Stomach (tissue), 9 donors: ENCODE data around the gene SOD2. TPM values are rescaled to one million over a fixed set of nuclear protein-coding genes. Genes with fewer than 3 reads are reported as not detected.
A peak's percentile ranks its signal among the peaks of the same experiment; 100 is the strongest.
"Not testable (repeated sequence)": the region's sequence is repeated elsewhere in the genome, so short reads cannot be mapped to it uniquely, and the experiment has no call there.

Experiments used
- DNase-seq, 2 donors: peaks; one replicate each; pipeline versions ENCODE4 v3.0.0 to v3.0.0-alpha.2; 2013 to 2019
- H3K27ac ChIP-seq, 5 donors: fragments of 200-600 bp in 4 of 5; sonication (generic) in 4 of 5; one replicate each; pipeline ENCODE4 v1.5.1; 2013 to 2019; ENCODE audit warnings: mild to moderate bottlenecking in 1 of 5, moderate library complexity in 1 of 5
- H3K27me3 ChIP-seq, 3 donors: fragments of 200-600 bp; sonication (generic); one replicate each; pipeline ENCODE4 v1.5.1; 2017 to 2019; ENCODE audit warnings: mixed run types in 1 of 3
- H3K36me3 ChIP-seq, 4 donors: fragments of 200-600 bp; sonication (generic); 1 replicate in 3 of 4; 2 replicates in 1 of 4; pipeline ENCODE4 v1.5.1; 2016 to 2019
- H3K4me1 ChIP-seq, 4 donors: fragments of 200-600 bp; sonication (generic); one replicate each; pipeline ENCODE4 v1.5.1; 2016 to 2019
- H3K4me3 ChIP-seq, 4 donors: fragments of 200-600 bp; sonication (generic) in 3 of 4; one replicate each; pipeline ENCODE4 v1.5.1; 2016 to 2019; ENCODE audit warnings: mild to moderate bottlenecking in 1 of 4
- H3K9me3 ChIP-seq, 4 donors: fragments of 200-600 bp; sonication (generic); one replicate each; pipeline ENCODE4 v1.5.1; 2016 to 2019
- CTCF ChIP-seq, 7 experiments: fragments of 450-650 bp in 4 of 7; fragments of 200-600 bp in 3 of 7; sonication (generic) in 3 of 7; IDR thresholded peaks; one replicate each; pipeline ENCODE4 v1.5.1; 2016 to 2019; ENCODE audit warnings: antibody characterized with exemption in 7 of 7, control low read depth in 2 of 7, mild to moderate bottlenecking in 1 of 7
- EP300 ChIP-seq: sonication (generic); formaldehyde crosslinking; IDR thresholded peaks from one replicate; pipeline ENCODE4 v1.6.1; 2017; ENCODE audit warnings: antibody characterized with exemption
- POLR2A ChIP-seq, 4 donors: fragments of 450-650 bp; IDR thresholded peaks; one replicate each; pipeline ENCODE4 v1.6.1; 2016; ENCODE audit warnings: antibody characterized with exemption in 4 of 4, control low read depth in 2 of 4, mild to moderate bottlenecking in 1 of 4, moderate library complexity in 1 of 4
- POLR2AphosphoS5 ChIP-seq, 3 donors: sonication (generic); formaldehyde crosslinking; IDR thresholded peaks; one replicate each; pipeline ENCODE4 v1.6.1; 2016; ENCODE audit warnings: antibody characterized with exemption in 3 of 3
- WGBS, 5 donors: extraction: QIAGEN DNeasy Blood & Tissue Kit in 3 of 5; methylation state at CpG; one replicate each; pipeline versions ENCODE4 v1.1.5 to v1.1.7; 2013 to 2018; 5-methylcytosine and 5-hydroxymethylcytosine counted together
- intact Hi-C: fragments of 100-400 bp; cut with DNase I; formaldehyde crosslinking; loops from one replicate; pipeline ENCODE4 v1.15.1; 2023; ENCODE audit warnings: low total_unique reads
- polyA plus RNA-seq, 3 donors: library from polyadenylated mRNA; stranded (reverse); fragments of 200-250 nt; gene quantifications; one replicate each; pipeline ENCODE4 v1.2.3, GENCODE V29; 2013
- total RNA-seq, 5 donors: library from RNA; depleted of rRNA; stranded (reverse); fragments of >200 nt; gene quantifications; one replicate each; pipeline versions ENCODE4 v1.1.0 to v1.2.3, GENCODE V29; 2014 to 2016
- donor health status: healthy with polysubstance abuse.
- donor health status: Bipolar disorder and iron deficiency.
- donor health status: healthy.

SOD2 gene
- total and polyA plus RNA-seq, 8 donors: 27.2 to 404 (median 183) TPM

- H3K36me3 ChIP-seq: peaks cover 10 to 37% (median 35%) of the 10 kb centered on the region in 4 donors
- H3K27me3 ChIP-seq: no peaks in the 10 kb centered on the region
- no peaks in the 10 kb centered on the region for H3K9me3 ChIP-seq
- no peak overlapping the region for H3K4me3 ChIP-seq
- peaks cover 21 to 92% (median 62%) of the 10 kb centered on the region in 4 donors for H3K4me1 ChIP-seq
- WGBS, 5 donors: 90 to 96% (median 92%) methylated on average over 7 of the region's 7 CpGs
- intact Hi-C loops: no loop called here
- TF ChIP-seq POLR2AphosphoS5 (IDR thresholded peaks at IDR 0.05): no peak
- TF ChIP-seq POLR2A (IDR thresholded peaks at IDR 0.05): no peak
- no peak for TF ChIP-seq EP300
- no peak for TF ChIP-seq CTCF (IDR thresholded peaks at IDR 0.05)
- no peak overlapping the region for H3K27ac ChIP-seq
- DNase-seq: no peak
Observed at GRCh38 chr6:159736908-159737307, 43.9 kb upstream of the SOD2 start.

GRCh38 chr6:159733395-159733794 is 40.4 kb upstream of the SOD2 start:
- DNase-seq, H3K4me3 ChIP-seq, H3K27me3 ChIP-seq, H3K27ac ChIP-seq, H3K9me3 ChIP-seq, intact Hi-C loops: not testable (repeated sequence)
- WGBS, 5 donors: 89 to 94% (median 93%) methylated on average over 12 of the region's 12 CpGs
- Histone ChIP-seq H3K36me3 (peaks cover 0 to 17% (median 14%) of the 10 kb centered on the region in 4 donors), H3K4me1 (peaks cover 50 to 98% (median 74%) of the 10 kb centered on the region in 4 donors)

GRCh38 chr6:159732550-159732949 is 39.5 kb upstream of the SOD2 start:
- intact Hi-C loops, H3K9me3 ChIP-seq, H3K27ac ChIP-seq, H3K27me3 ChIP-seq, H3K36me3 ChIP-seq, DNase-seq, H3K4me3 ChIP-seq: not testable (repeated sequence)
- H3K4me1 ChIP-seq: peaks cover 50 to 90% (median 72%) of the 10 kb centered on the region in 4 donors
- WGBS, 5 donors: 87 to 95% (median 89%) methylated on average over 12 of the region's 12 CpGs

- H3K9me3 ChIP-seq: no peaks in the 10 kb centered on the region
- WGBS, 5 donors: 61 to 70% (median 65%) methylated on average over 6 of the region's 6 CpGs
Observed at GRCh38 chr6:159730332-159730676, 37.3 kb upstream of the SOD2 start.

GRCh38 chr6:159729598-159730331 is 36.7 kb upstream of the SOD2 start:
- 17 to 34% (median 30%) methylated on average over 4 of the region's 4 CpGs for WGBS, 5 donors
- no peaks in the 10 kb centered on the region for H3K27me3 ChIP-seq
- no peaks in the 10 kb centered on the region for H3K9me3 ChIP-seq
- H3K4me3 ChIP-seq: peak overlapping the region in 3 of 4 donors; percentile 11 to 73 (median 65)
- peak overlapping the region in 3 of 5 donors; percentile 17 to 99 (median 55) for H3K27ac ChIP-seq
- intact Hi-C loops: no loop called here
- peaks cover 39 to 78% (median 66%) of the 10 kb centered on the region in 4 donors for H3K4me1 ChIP-seq
- no peaks in the 10 kb centered on the region for H3K36me3 ChIP-seq
- peak in 1 of 2 donors; percentile 29 for DNase-seq
- TF ChIP-seq POLR2A (IDR thresholded peaks at IDR 0.05) (no peak), CTCF (IDR thresholded peaks at IDR 0.05) (no peak), POLR2AphosphoS5 (IDR thresholded peaks at IDR 0.05) (no peak), EP300 (no peak)

More at GRCh38 chr6:159730332-159730676, 37.3 kb upstream of the SOD2 start:
- Histone ChIP-seq H3K27me3 (no peaks in the 10 kb centered on the region), H3K4me3 (peak overlapping the region in 2 of 4 donors; percentile 65 to 73), H3K36me3 (no peaks in the 10 kb centered on the region), H3K27ac (peak overlapping the region in 2 of 5 donors; percentile 0 to 99), H3K4me1 (peaks cover 45 to 78% (median 67%) of the 10 kb centered on the region in 4 donors)
- no peak for TF ChIP-seq POLR2AphosphoS5 (IDR thresholded peaks at IDR 0.05)
- no peak for DNase-seq
- intact Hi-C loops: no loop called here

- TF ChIP-seq POLR2AphosphoS5 (IDR thresholded peaks at IDR 0.05) (no peak), CTCF (IDR thresholded peaks at IDR 0.05) (no peak), EP300 (no peak), POLR2A (IDR thresholded peaks at IDR 0.05) (no peak)
- DNase-seq: peak in 1 of 2 donors; percentile 42
- Histone ChIP-seq H3K27me3 (no peaks in the 10 kb centered on the region), H3K9me3 (no peaks in the 10 kb centered on the region), H3K4me1 (peaks cover 36 to 74% (median 57%) of the 10 kb centered on the region in 4 donors), H3K4me3 (peak overlapping the region; percentile 65 to 96 (median 84)), H3K27ac (peak overlapping the region in 4 of 5 donors; percentile 99 to 100 (median 99)), H3K36me3 (no peaks in the 10 kb centered on the region)
- intact Hi-C loops: no loop called here
- 1 to 2% (median 1%) methylated on average over 9 of the region's 9 CpGs for WGBS, 5 donors
Observed at GRCh38 chr6:159728531-159728964, 35.5 kb upstream of the SOD2 start.
